MM.1S (cell line): ENCODE measurements around the gene PTPRN2.

Experiments used
- CTCF ChIP-seq: fragments of 300-600 bp; sonication (generic); IDR thresholded peaks from 2 replicates; pipeline ENCODE4 v1.5.1; 2016; ENCODE audit warnings: antibody characterized with exemption, low read length, mixed read lengths
- EZH2phosphoT487 ChIP-seq: fragments of 300-600 bp; sonication (generic); IDR thresholded peaks from 2 replicates; pipeline ENCODE4 v1.6.1; 2018; ENCODE audit warnings: antibody characterized with exemption, low read length

GRCh38 chr7:158444501-158445420 lies 142.9 kb downstream of the PTPRN2 start:
- no peak for TF ChIP-seq CTCF
- TF ChIP-seq EZH2phosphoT487: no peak
